Thymus (tissue), 11 donors: ENCODE data around the gene NOTUM. TPM values are rescaled to one million over a fixed set of nuclear protein-coding genes. Genes with fewer than 3 reads are reported as not detected.

ENCODE experiments used
- DNase-seq, 9 donors: peaks; one replicate each; pipeline ENCODE4 v3.0.0-alpha.2; 2013; ENCODE audit warnings: low spot score in 9 of 9, low read depth in 6 of 9, missing footprints in 1 of 9
- H3K27ac ChIP-seq, 2 donors: one replicate each; pipeline ENCODE4 v1.5.1; 2013; ENCODE audit warnings: control low read depth in 1 of 2, low read depth in 1 of 2, low read length in 1 of 2, mild to moderate bottlenecking in 1 of 2, moderate library complexity in 1 of 2
- H3K27me3 ChIP-seq, 2 donors: one replicate each; pipeline ENCODE4 v1.5.1; 2013; ENCODE audit warnings: low read length in 1 of 2; ENCODE audit not compliant: control insufficient read depth in 2 of 2, insufficient read depth in 1 of 2
- H3K36me3 ChIP-seq, 2 donors: one replicate each; pipeline ENCODE4 v1.5.1; 2013; ENCODE audit warnings: low read length in 1 of 2, mild to moderate bottlenecking in 1 of 2, moderate library complexity in 1 of 2; ENCODE audit not compliant: control insufficient read depth in 2 of 2, insufficient read depth in 2 of 2
- H3K4me1 ChIP-seq, 2 donors: one replicate each; pipeline ENCODE4 v1.5.1; 2013; ENCODE audit warnings: low read length in 2 of 2; ENCODE audit not compliant: control insufficient read depth in 2 of 2, insufficient read depth in 2 of 2
- H3K4me3 ChIP-seq, 2 donors: one replicate each; pipeline ENCODE4 v1.5.1; 2013; ENCODE audit warnings: low read length in 2 of 2, control low read depth in 1 of 2, mild to moderate bottlenecking in 1 of 2
- H3K9me3 ChIP-seq, 2 donors: one replicate each; pipeline ENCODE4 v1.5.1; 2013; ENCODE audit warnings: low read length in 1 of 2, mild to moderate bottlenecking in 1 of 2; ENCODE audit not compliant: control insufficient read depth in 2 of 2, insufficient read depth in 1 of 2
- WGBS: extraction: QIAGEN DNeasy Blood & Tissue Kit; methylation state at CpG from one replicate; pipeline ENCODE4 v1.1.7; 2013; 5-methylcytosine and 5-hydroxymethylcytosine counted together
- polyA plus RNA-seq: library from polyadenylated mRNA; stranded (reverse); fragments of 200-250 nt; gene quantifications from one replicate; pipeline ENCODE4 v1.2.3, GENCODE V29; 2013
- total RNA-seq: library from RNA; stranded (reverse); fragments of 120-200 nt; gene quantifications from one replicate; pipeline ENCODE4 v1.2.4, GENCODE V29; 2013
- donor health status: healthy.

The NOTUM gene
- total and polyA plus RNA-seq, 2 donors: 0.25 to 0.66 TPM

DNA sequence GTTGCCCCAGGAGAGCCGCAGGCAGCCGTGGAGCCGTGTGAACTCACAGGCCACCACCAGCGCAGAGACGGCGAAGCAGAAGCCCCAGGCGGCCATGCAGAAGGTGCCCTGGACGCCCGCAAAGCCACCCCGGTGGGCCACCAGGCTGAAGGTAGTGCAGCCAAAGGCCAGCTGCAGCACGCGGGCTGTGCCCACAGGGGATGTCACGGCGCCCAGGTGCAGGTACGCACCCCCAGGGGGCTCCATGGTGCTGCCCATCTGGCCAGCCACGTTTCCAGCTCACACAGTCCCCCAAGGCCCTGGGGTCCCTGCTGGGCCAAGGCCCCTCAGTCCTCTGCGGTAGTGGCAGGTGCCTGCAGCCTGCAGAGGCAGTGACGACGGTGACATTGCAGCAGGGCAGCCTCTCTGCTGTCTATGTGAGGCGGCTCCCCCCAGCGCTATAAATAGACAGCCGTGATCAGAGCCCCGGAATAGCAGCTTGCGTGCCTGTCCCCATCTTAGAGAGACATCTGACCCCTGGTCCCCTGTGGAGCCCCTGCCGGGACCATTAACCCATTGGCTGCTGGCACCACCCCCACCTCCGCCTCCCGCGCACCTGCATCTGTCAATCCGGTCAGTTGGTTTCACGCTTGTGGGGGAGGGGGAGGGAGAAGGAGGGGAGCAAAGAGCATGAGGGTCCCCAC lies 19.4 kb downstream of the NOTUM start:
- H3K27me3 ChIP-seq: peaks cover 11 to 72% of the 10 kb centered on the region in 2 donors

GRCh38 chr17:81940538-81941483 lies 20.2 kb downstream of the NOTUM start:
- Histone ChIP-seq H3K4me3 (no peak overlapping the region), H3K27me3 (peaks cover 11 to 77% of the 10 kb centered on the region in 2 donors)
- no peak for DNase-seq

More for the DNA sequence above, 19.4 kb downstream of the NOTUM start:
- 64% methylated on average over 30 of the region's 30 CpGs for WGBS
- Histone ChIP-seq H3K4me3 (no peak overlapping the region), H3K4me1 (peaks cover 4 to 19% of the 10 kb centered on the region in 2 donors), H3K27ac (no peak overlapping the region), H3K36me3 (no peaks in the 10 kb centered on the region), H3K9me3 (peaks cover 0 to 11% of the 10 kb centered on the region in 2 donors)
- peak in 1 of 9 donors; percentile 53 for DNase-seq

GRCh38 chr17:81939881-81940385 lies 21.1 kb downstream of the NOTUM start:
- peaks cover 0 to 14% of the 10 kb centered on the region in 2 donors for H3K9me3 ChIP-seq
- peaks cover 11 to 81% of the 10 kb centered on the region in 2 donors for H3K27me3 ChIP-seq
- 96% methylated on average over 21 of the region's 21 CpGs for WGBS
- H3K4me3 ChIP-seq: no peak overlapping the region
- H3K27ac ChIP-seq: no peak overlapping the region
- H3K4me1 ChIP-seq: peaks cover 5 to 22% of the 10 kb centered on the region in 2 donors
- DNase-seq: no peak
- H3K36me3 ChIP-seq: no peaks in the 10 kb centered on the region

More at GRCh38 chr17:81940538-81941483, 20.2 kb downstream of the NOTUM start:
- no peaks in the 10 kb centered on the region for H3K36me3 ChIP-seq
- H3K9me3 ChIP-seq: peaks cover 0 to 14% of the 10 kb centered on the region in 2 donors
- no peak overlapping the region for H3K27ac ChIP-seq
- 97% methylated on average over 56 of the region's 56 CpGs for WGBS
- H3K4me1 ChIP-seq: peaks cover 5 to 22% of the 10 kb centered on the region in 2 donors

DNA sequence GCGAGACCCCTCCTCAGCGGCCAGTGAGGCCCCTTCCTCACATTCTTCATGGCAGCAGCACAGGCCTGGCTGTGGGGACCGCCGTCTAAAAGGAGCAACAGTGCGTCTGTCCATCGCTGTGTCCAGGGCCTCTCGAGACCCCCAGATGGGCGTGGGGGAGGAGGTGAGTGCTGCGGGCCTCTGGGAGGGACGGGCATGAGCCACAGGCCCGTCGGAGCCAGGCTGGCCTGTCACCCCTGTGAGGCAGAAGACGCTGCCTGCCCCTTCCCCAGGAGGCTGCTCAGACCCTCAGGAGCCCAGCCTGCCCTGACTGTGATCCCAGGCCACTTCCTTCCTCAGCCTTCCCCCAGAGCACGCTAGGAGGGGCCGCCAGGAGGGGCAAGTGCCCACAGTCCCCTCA lies 21.8 kb downstream of the NOTUM start:
- peaks cover 11 to 76% of the 10 kb centered on the region in 2 donors for H3K27me3 ChIP-seq
- DNase-seq: no peak
- WGBS: 55% methylated on average over 15 of the region's 15 CpGs
- H3K27ac ChIP-seq: no peak overlapping the region
- H3K9me3 ChIP-seq: peaks cover 0 to 14% of the 10 kb centered on the region in 2 donors
- H3K4me1 ChIP-seq: peaks cover 5 to 22% of the 10 kb centered on the region in 2 donors
- H3K36me3 ChIP-seq: no peaks in the 10 kb centered on the region
- no peak overlapping the region for H3K4me3 ChIP-seq

GRCh38 chr17:81935709-81936084 lies 25.3 kb downstream of the NOTUM start:
- Histone ChIP-seq H3K9me3 (peaks cover 0 to 14% of the 10 kb centered on the region in 2 donors), H3K36me3 (no peaks in the 10 kb centered on the region), H3K4me3 (no peak overlapping the region), H3K27me3 (peaks cover 2 to 70% of the 10 kb centered on the region in 2 donors), H3K4me1 (peaks cover 5 to 19% of the 10 kb centered on the region in 2 donors), H3K27ac (no peak overlapping the region)
- no peak for DNase-seq
- WGBS: 97% methylated on average over 6 of the region's 6 CpGs

GRCh38 chr17:81934850-81935708 lies 25.9 kb downstream of the NOTUM start:
- peaks cover 5 to 21% of the 10 kb centered on the region in 2 donors for H3K4me1 ChIP-seq
- H3K4me3 ChIP-seq: no peak overlapping the region
- no peak overlapping the region for H3K27ac ChIP-seq
- peaks cover 0 to 70% of the 10 kb centered on the region in 2 donors for H3K27me3 ChIP-seq
- 96% methylated on average over 38 of the region's 38 CpGs for WGBS
- no peak for DNase-seq
- H3K36me3 ChIP-seq: no peaks in the 10 kb centered on the region
- peaks cover 0 to 14% of the 10 kb centered on the region in 2 donors for H3K9me3 ChIP-seq

DNA sequence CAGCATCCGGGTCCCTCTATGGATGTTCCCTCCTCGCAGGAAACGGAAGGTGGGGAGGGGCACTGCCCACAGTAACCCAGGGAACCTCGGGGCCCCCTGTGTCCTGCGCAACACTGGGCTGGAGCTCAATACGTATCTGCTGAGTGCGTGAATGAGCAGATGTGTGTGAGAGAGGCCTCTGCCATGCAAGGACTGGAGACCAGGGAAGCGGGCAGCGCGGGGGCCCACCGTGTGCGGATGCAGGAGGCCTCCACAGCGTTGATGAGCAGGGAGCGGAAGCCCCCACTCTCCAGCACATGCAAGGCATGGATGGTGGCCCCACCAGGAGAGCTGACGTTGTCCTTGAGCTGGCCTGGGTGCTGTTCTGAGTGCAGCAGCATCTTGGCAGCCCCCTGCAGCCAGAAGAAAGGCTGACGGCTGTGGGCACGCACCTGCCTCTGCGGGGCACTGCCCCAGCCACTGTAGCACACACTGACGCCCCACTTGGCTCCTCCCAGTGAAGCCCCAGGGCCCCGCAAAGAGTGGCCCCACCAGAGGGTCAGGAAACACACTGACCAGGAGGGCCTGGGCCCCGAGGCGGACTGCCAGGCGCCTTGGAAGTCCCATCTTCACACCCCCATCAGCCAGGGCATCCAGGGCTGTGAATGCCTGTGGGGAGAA lies 26.8 kb downstream of the NOTUM start:
- DNase-seq: no peak
- no peaks in the 10 kb centered on the region for H3K36me3 ChIP-seq
- H3K4me3 ChIP-seq: no peak overlapping the region
- peaks cover 4 to 70% of the 10 kb centered on the region in 2 donors for H3K27me3 ChIP-seq
- H3K27ac ChIP-seq: no peak overlapping the region
- peaks cover 0 to 14% of the 10 kb centered on the region in 2 donors for H3K9me3 ChIP-seq
- WGBS: 91% methylated on average over 23 of the region's 23 CpGs
- peaks cover 5 to 22% of the 10 kb centered on the region in 2 donors for H3K4me1 ChIP-seq

GRCh38 chr17:81933178-81933699 lies 27.7 kb downstream of the NOTUM start:
- DNase-seq: no peak
- Histone ChIP-seq H3K9me3 (peaks cover 0 to 13% of the 10 kb centered on the region in 2 donors), H3K4me1 (peaks cover 9 to 29% of the 10 kb centered on the region in 2 donors), H3K36me3 (no peaks in the 10 kb centered on the region), H3K4me3 (no peak overlapping the region), H3K27ac (no peak overlapping the region), H3K27me3 (peaks cover 14 to 70% of the 10 kb centered on the region in 2 donors)
- WGBS: 80% methylated on average over 14 of the region's 14 CpGs
